IMR-90 (cell line): Measurements from ENCODE around the gene ZNF618. TPM values are rescaled to one million over a fixed set of nuclear protein-coding genes. Genes with fewer than 3 reads are reported as not detected.

ENCODE experiments used
- ATAC-seq: fragments of 200-7000 bp; cut with Tn5 transposase; 2 replicates; pipeline ENCODE4 v1.9.1; 2020; ENCODE audit warnings: low read depth, mild to moderate bottlenecking, moderate library complexity
- BruUV-seq: library from RNA; stranded (reverse); fragments of 400-500 nt; replicated peaks from 2 replicates; lab custom pipeline; 2021; lab: Mats Ljungman, UMichigan
- CTCF ChIA-PET: fragments of 300-600 bp; formaldehyde crosslinking; extraction: SDS; loops from one replicate; lab custom pipeline; 2021; ENCODE audit warnings: antibody characterized with exemption; lab: Yijun Ruan, JAX
- POLR2A ChIA-PET: fragments of 300-600 bp; sonication (Branson Sonifier 250); formaldehyde crosslinking; loops from one replicate; lab custom pipeline; 2022; ENCODE audit warnings: antibody characterized with exemption; ENCODE audit not compliant: unreplicated experiment; lab: Charles Lee
- DNase-seq: peaks from one replicate; pipeline ENCODE4 v3.0.0; 2013
- H2AFZ ChIP-seq: replicated peaks from 2 replicates; pipeline ENCODE3; 2013; ENCODE audit warnings: low read length, mild to moderate bottlenecking; ENCODE audit not compliant: poor library complexity
- H2AK5ac ChIP-seq: 2 replicates; pipeline ENCODE4 v1.6.1; 2013; ENCODE audit warnings: low read depth, low read length, inconsistent platforms
- H2AK9ac ChIP-seq: replicated peaks from 2 replicates; pipeline ENCODE3; 2013; ENCODE audit warnings: mild to moderate bottlenecking, low read depth, low read length, moderate library complexity; ENCODE audit not compliant: poor library complexity
- H2BK120ac ChIP-seq: 2 replicates; pipeline ENCODE4 v1.6.1; 2013; ENCODE audit warnings: low read depth, low read length, inconsistent platforms
- H2BK15ac ChIP-seq: 3 replicates; pipeline ENCODE4 v1.6.1; 2013; ENCODE audit warnings: low read depth, low read length, inconsistent platforms
- H2BK20ac ChIP-seq: 2 replicates; pipeline ENCODE4 v1.6.1; 2013; ENCODE audit warnings: low read depth, mild to moderate bottlenecking, inconsistent platforms, low read length, moderate library complexity
- H2BK5ac ChIP-seq: 2 replicates; pipeline ENCODE4 v1.6.1; 2013; ENCODE audit warnings: mild to moderate bottlenecking, low read depth, low read length, inconsistent platforms; ENCODE audit not compliant: poor library complexity, severe bottlenecking
- H3K14ac ChIP-seq: replicated peaks from 2 replicates; pipeline ENCODE4 v1.6.1; 2013; ENCODE audit warnings: low read depth, low read length, inconsistent platforms
- H3K18ac ChIP-seq: 2 replicates; pipeline ENCODE4 v1.6.1; 2013; ENCODE audit warnings: low read depth, low read length, control low read depth
- H3K23ac ChIP-seq: 2 replicates; pipeline ENCODE4 v1.6.1; 2013; ENCODE audit warnings: low read depth, low read length, inconsistent platforms
- H3K27ac ChIP-seq: 2 replicates; pipeline ENCODE4 v1.5.1; 2013; ENCODE audit warnings: mild to moderate bottlenecking, control low read depth, low read length; ENCODE audit not compliant: insufficient read depth
- H3K27me3 ChIP-seq: 2 replicates; pipeline ENCODE4 v1.6.1; 2013; ENCODE audit warnings: low read length; ENCODE audit not compliant: control insufficient read depth, insufficient read depth
- H3K36me3 ChIP-seq: 2 replicates; pipeline ENCODE4 v1.6.1; 2013; ENCODE audit warnings: low read length, mixed read lengths; ENCODE audit not compliant: control insufficient read depth, insufficient read depth
- H3K4ac ChIP-seq: 2 replicates; pipeline ENCODE4 v1.6.1; 2013; ENCODE audit warnings: low read depth, low read length, inconsistent platforms
- H3K4me1 ChIP-seq: 2 replicates; pipeline ENCODE4 v1.6.1; 2013; ENCODE audit warnings: low read length, mixed read lengths; ENCODE audit not compliant: control insufficient read depth, insufficient read depth
- H3K4me2 ChIP-seq: 2 replicates; pipeline ENCODE4 v1.6.1; 2013; ENCODE audit warnings: low read depth, mild to moderate bottlenecking, control low read depth, low read length, moderate library complexity
- H3K4me3 ChIP-seq: 2 replicates; pipeline ENCODE4 v1.5.1; 2013; ENCODE audit warnings: low read depth, mild to moderate bottlenecking, control low read depth, low read length, moderate library complexity; ENCODE audit not compliant: insufficient read depth
- H3K56ac ChIP-seq: 2 replicates; pipeline ENCODE4 v1.6.1; 2013; ENCODE audit warnings: low read length, inconsistent platforms; ENCODE audit not compliant: insufficient read depth; ENCODE audit errors: extremely low read depth
- H3K79me1 ChIP-seq, 2 experiments: 2 replicates each; pipeline ENCODE4 v1.6.1; 2013; ENCODE audit warnings: low read length in 2 of 2, inconsistent platforms in 1 of 2, low read depth in 1 of 2
- H3K9ac ChIP-seq: 2 replicates; pipeline ENCODE4 v1.6.1; 2013; ENCODE audit warnings: low read depth, low read length, control low read depth
- H3K9me1 ChIP-seq: 2 replicates; pipeline ENCODE4 v1.6.1; 2013; ENCODE audit warnings: low read length, inconsistent platforms; ENCODE audit not compliant: insufficient read depth
- H3K9me3 ChIP-seq: 2 replicates; pipeline ENCODE4 v1.6.1; 2013; ENCODE audit warnings: low read length; ENCODE audit not compliant: control insufficient read depth, insufficient read depth
- H4K20me1 ChIP-seq: 2 replicates; pipeline ENCODE4 v1.6.1; 2013; ENCODE audit warnings: low read length, inconsistent platforms; ENCODE audit not compliant: insufficient read depth
- H4K5ac ChIP-seq: 2 replicates; pipeline ENCODE4 v1.6.1; 2013; ENCODE audit warnings: mild to moderate bottlenecking, low read depth, low read length, control low read depth
- H4K8ac ChIP-seq, 2 experiments: 2 replicates each; pipeline ENCODE4 v1.6.1; 2013; ENCODE audit warnings: low read depth in 2 of 2, low read length in 2 of 2, control low read depth in 1 of 2, inconsistent platforms in 1 of 2
- H4K91ac ChIP-seq: 2 replicates; pipeline ENCODE4 v1.6.1; 2013; ENCODE audit warnings: low read depth, low read length, inconsistent platforms; ENCODE audit not compliant: insufficient read depth
- BHLHE40 ChIP-seq: fragments of 150-350 bp; IDR thresholded peaks from 2 replicates; pipeline ENCODE4 v1.6.1; 2016; ENCODE audit warnings: mild to moderate bottlenecking, low read depth, low read length
- CEBPB ChIP-seq: IDR thresholded peaks from 2 replicates; pipeline ENCODE4 v1.6.1; 2012; ENCODE audit warnings: low read depth, low read length, improper control_type of control experiment
- CHD1 ChIP-seq: IDR thresholded peaks from 2 replicates; pipeline ENCODE4 v1.6.1; 2012; ENCODE audit warnings: low read depth, low read length, improper control_type of control experiment
- CTCF ChIP-seq: conservative IDR thresholded peaks from 2 replicates; pipeline ENCODE4 v1.5.1; 2012; ENCODE audit warnings: mild to moderate bottlenecking, low read depth, low read length, improper control_type of control experiment
- FOS ChIP-seq: fragments of 150-350 bp; IDR thresholded peaks from 2 replicates; pipeline ENCODE4 v1.6.1; 2016; ENCODE audit warnings: low read depth, low read length
- MAFK ChIP-seq: IDR thresholded peaks from 2 replicates; pipeline ENCODE4 v1.6.1; 2012; ENCODE audit warnings: low read depth, low read length, improper control_type of control experiment
- MAZ ChIP-seq: IDR thresholded peaks from 2 replicates; pipeline ENCODE4 v1.6.1; 2012; ENCODE audit warnings: low read depth, mild to moderate bottlenecking, low read length, improper control_type of control experiment, moderate library complexity, borderline replicate concordance
- NFE2L2 ChIP-seq: fragments of 150-350 bp; IDR thresholded peaks from 2 replicates; pipeline ENCODE4 v1.6.1; 2016; ENCODE audit warnings: low read depth, mild to moderate bottlenecking, low read length
- POLR2A ChIP-seq: IDR thresholded peaks from 2 replicates; pipeline ENCODE4 v1.6.1; 2012; ENCODE audit warnings: mild to moderate bottlenecking, low read depth, low read length
- RAD21 ChIP-seq: IDR thresholded peaks from 2 replicates; pipeline ENCODE4 v1.6.1; 2012; ENCODE audit warnings: low read length, improper control_type of control experiment
- RCOR1 ChIP-seq: IDR thresholded peaks from 2 replicates; pipeline ENCODE4 v1.6.1; 2012; ENCODE audit warnings: mild to moderate bottlenecking, low read length, improper control_type of control experiment; ENCODE audit not compliant: insufficient replicate concordance
- RFX5 ChIP-seq: IDR thresholded peaks from 2 replicates; pipeline ENCODE4 v1.8.0; 2012; ENCODE audit warnings: low read depth, mild to moderate bottlenecking, low read length, moderate library complexity
- SMC3 ChIP-seq: fragments of 150-350 bp; IDR thresholded peaks from 2 replicates; pipeline ENCODE4 v1.6.1; 2016; ENCODE audit warnings: low read depth, mild to moderate bottlenecking, antibody characterized with exemption, low read length, moderate library complexity
- USF2 ChIP-seq: fragments of 150-350 bp; IDR thresholded peaks from 2 replicates; pipeline ENCODE4 v1.6.1; 2017; ENCODE audit warnings: mild to moderate bottlenecking, antibody characterized with exemption, low read length, low read depth
- WGBS, 2 experiments: methylation state at CpG; one replicate each; pipeline versions ENCODE4 v1.1.5 to v1.1.7; 2013; ENCODE audit warnings: missing lambda C conversion rate in 2 of 2; ENCODE audit not compliant: insufficient read length in 1 of 2; ENCODE audit errors: extremely low coverage in 2 of 2; 5-methylcytosine and 5-hydroxymethylcytosine counted together
- dilution Hi-C: fragments of 300-500 bp; cut with HindIII; formaldehyde crosslinking; loops from one replicate; pipeline ENCODE4 v1.14.3; 2018; ENCODE audit warnings: low sequenced_read_pairs; ENCODE audit not compliant: unreplicated experiment
- in situ Hi-C: fragments of 300-500 bp; cut with MboI; formaldehyde crosslinking; loops from 3 replicates; pipeline ENCODE4 v1.14.3; 2019; ENCODE audit warnings: low sequenced_read_pairs, inconsistent platforms, mixed read lengths
- intact Hi-C: fragments of 100-400 bp; cut with micrococcal nuclease; formaldehyde crosslinking; loops from 2 replicates; pipeline ENCODE4 v1.10.0; 2022
- polyA plus RNA-seq, 3 experiments: library from polyadenylated mRNA; depleted of rRNA; stranded (reverse); fragments of >200 nt; gene quantifications; 2 replicates each; pipeline ENCODE4 v1.2.3, GENCODE V29; 2012; ENCODE audit warnings: low replicate concordance in 1 of 3
- total RNA-seq: library from RNA; depleted of rRNA; stranded (reverse); fragments of >200 nt; gene quantifications from 2 replicates; pipeline ENCODE4 v1.2.3, GENCODE V29; 2012
- TF ChIP-seq, protein P1 (sequence below): fragments of 150-350 bp; IDR thresholded peaks from 2 replicates; pipeline ENCODE4 v1.6.1; 2016; ENCODE audit warnings: low read depth, mild to moderate bottlenecking, low read length, moderate library complexity, borderline replicate concordance

Gene ZNF618
- total and polyA plus RNA-seq, 2 of the 4 experiments (the other 2 are of a cell fraction) = 8.2 to 9.4 TPM

- Histone ChIP-seq H3K36me3 (peaks cover 50% of the 10 kb centered on the region), H3K27me3 (no peaks in the 10 kb centered on the region), H2AK5ac (no peak overlapping the region), H2AFZ (no peak overlapping the region), H4K20me1 (0 out of 2 replicates have a peak, but pooled peaks cover 3% of the 10 kb centered on the region), H2BK120ac (no peak overlapping the region), H3K4me3 (no peak overlapping the region), H4K5ac (no peak overlapping the region), H3K27ac (no peak overlapping the region), H3K9me3 (no peaks in the 10 kb centered on the region), H3K4me2 (no peak overlapping the region), H2BK15ac (no peak overlapping the region), H2BK5ac (no peak overlapping the region), H2AK9ac (no peak overlapping the region), H3K9ac (no peak overlapping the region), H2BK20ac (no peak overlapping the region), H4K8ac (no peak overlapping the region), H3K18ac (no peak overlapping the region), H4K91ac (no peak overlapping the region), H3K9me1 (0 out of 2 replicates have a peak, but pooled peaks cover 5% of the 10 kb centered on the region), H3K14ac (no peak overlapping the region), H3K56ac (no peak overlapping the region), H3K23ac (no peak overlapping the region), H3K4ac (no peak overlapping the region), H3K4me1 (no peaks in the 10 kb centered on the region), H3K79me1 (peaks cover 0 to 10% of the 10 kb centered on the region in 2 experiments; a peak in 1 of 4 replicates)
- dilution Hi-C loops = no loop called here
- no peak for DNase-seq
- intact Hi-C loops = no loop called here
- ChIA-PET CTCF (no interaction called here), POLR2A (no interaction called here)
- no peak for ATAC-seq
- in situ Hi-C loops = no loop called here
- TF ChIP-seq RFX5 = no peak
- TF ChIP-seq MAZ = no peak
- no peak for TF ChIP-seq CHD1
- no peak for TF ChIP-seq CEBPB
- TF ChIP-seq FOS = no peak
- TF ChIP-seq RAD21 = no peak
- TF ChIP-seq MAFK = no peak
- TF ChIP-seq USF2 = no peak
- no peak for TF ChIP-seq BHLHE40
- TF ChIP-seq CTCF = no peak
- TF ChIP-seq POLR2A = no peak
- no peak for TF ChIP-seq SMC3
- TF ChIP-seq, protein P1, sequence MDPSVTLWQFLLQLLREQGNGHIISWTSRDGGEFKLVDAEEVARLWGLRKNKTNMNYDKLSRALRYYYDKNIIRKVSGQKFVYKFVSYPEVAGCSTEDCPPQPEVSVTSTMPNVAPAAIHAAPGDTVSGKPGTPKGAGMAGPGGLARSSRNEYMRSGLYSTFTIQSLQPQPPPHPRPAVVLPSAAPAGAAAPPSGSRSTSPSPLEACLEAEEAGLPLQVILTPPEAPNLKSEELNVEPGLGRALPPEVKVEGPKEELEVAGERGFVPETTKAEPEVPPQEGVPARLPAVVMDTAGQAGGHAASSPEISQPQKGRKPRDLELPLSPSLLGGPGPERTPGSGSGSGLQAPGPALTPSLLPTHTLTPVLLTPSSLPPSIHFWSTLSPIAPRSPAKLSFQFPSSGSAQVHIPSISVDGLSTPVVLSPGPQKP = no peak
- no peak for TF ChIP-seq NFE2L2
- TF ChIP-seq RCOR1 = no peak
- no TSS peak for BruUV-seq
- WGBS, 2 experiments = no CpG with 5 or more reads among the region's 4 CpGs
Measured at GRCh38 chr9:114006155-114006550, 130.0 kb downstream of the ZNF618 start.
